ENCODE data around the gene CFDP1.

The CFDP1 gene

GRCh38 chr16:75455677-75456076 is 22.4 kb upstream of the CFDP1 start:
- no peak for DNase-seq (ENCODE audit: low read depth)
- no peak overlapping the region for H3K4me3 ChIP-seq (ENCODE audit: low read depth, low read length)
- TF ChIP-seq MYC (IDR thresholded peaks at IDR 0.05; ENCODE audit: low read depth, low read length) (no peak), POLR2A (IDR thresholded peaks at IDR 0.05; ENCODE audit: extremely low read depth, insufficient read length) (no peak), MAX (IDR thresholded peaks at IDR 0.05; ENCODE audit: low read depth, low read length) (no peak)
- TF ChIP-seq, protein P1, sequence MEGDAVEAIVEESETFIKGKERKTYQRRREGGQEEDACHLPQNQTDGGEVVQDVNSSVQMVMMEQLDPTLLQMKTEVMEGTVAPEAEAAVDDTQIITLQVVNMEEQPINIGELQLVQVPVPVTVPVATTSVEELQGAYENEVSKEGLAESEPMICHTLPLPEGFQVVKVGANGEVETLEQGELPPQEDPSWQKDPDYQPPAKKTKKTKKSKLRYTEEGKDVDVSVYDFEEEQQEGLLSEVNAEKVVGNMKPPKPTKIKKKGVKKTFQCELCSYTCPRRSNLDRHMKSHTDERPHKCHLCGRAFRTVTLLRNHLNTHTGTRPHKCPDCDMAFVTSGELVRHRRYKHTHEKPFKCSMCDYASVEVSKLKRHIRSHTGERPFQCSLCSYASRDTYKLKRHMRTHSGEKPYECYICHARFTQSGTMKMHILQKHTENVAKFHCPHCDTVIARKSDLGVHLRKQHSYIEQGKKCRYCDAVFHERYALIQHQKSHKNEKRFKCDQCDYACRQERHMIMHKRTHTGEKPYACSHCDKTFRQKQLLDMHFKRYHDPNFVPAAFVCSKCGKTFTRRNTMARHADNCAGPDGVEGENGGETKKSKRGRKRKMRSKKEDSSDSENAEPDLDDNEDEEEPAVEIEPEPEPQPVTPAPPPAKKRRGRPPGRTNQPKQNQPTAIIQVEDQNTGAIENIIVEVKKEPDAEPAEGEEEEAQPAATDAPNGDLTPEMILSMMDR (IDR thresholded peaks at IDR 0.05; ENCODE audit: low read depth, low read length): no peak

GRCh38 chr16:75452464-75453190 is 19.3 kb upstream of the CFDP1 start:
- no peak for DNase-seq (ENCODE audit: low read depth)
- no peak for TF ChIP-seq MYC (IDR thresholded peaks at IDR 0.05; ENCODE audit: low read depth, low read length)
- TF ChIP-seq MAX (IDR thresholded peaks at IDR 0.05; ENCODE audit: low read depth, low read length): no peak
- no peak for TF ChIP-seq POLR2A (IDR thresholded peaks at IDR 0.05; ENCODE audit: extremely low read depth, insufficient read length)
- H3K4me3 ChIP-seq (ENCODE audit: low read depth, low read length): no peak overlapping the region

DNA sequence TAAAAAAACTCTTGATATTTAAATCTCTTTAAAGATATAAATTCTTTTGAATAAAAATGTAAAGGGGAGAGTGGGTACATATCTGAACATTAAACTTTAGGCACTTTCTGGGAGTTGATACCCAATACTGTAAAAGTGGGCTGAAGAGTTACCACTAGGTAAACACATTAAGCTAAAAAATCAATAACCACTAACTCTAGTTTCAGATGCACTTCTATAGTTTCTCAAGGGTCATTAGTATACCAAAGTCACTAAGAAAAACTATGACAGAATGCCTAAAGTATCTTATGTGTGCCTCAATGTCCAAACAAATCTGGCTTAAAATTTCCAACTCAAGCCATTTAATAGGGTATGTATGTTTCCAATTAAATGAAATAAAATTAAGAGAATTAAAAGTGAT is 13.1 kb upstream of the CFDP1 start:
- TF ChIP-seq POLR2A (IDR thresholded peaks at IDR 0.05; ENCODE audit: extremely low read depth, insufficient read length) (no peak), MYC (IDR thresholded peaks at IDR 0.05; ENCODE audit: low read depth, low read length) (no peak), MAX (IDR thresholded peaks at IDR 0.05; ENCODE audit: low read depth, low read length) (no peak)
- TF ChIP-seq, protein P1 (IDR thresholded peaks at IDR 0.05; ENCODE audit: low read depth, low read length): no peak
- DNase-seq (ENCODE audit: low read depth): no peak
- H3K4me3 ChIP-seq (ENCODE audit: low read depth, low read length): no peak overlapping the region

DNA sequence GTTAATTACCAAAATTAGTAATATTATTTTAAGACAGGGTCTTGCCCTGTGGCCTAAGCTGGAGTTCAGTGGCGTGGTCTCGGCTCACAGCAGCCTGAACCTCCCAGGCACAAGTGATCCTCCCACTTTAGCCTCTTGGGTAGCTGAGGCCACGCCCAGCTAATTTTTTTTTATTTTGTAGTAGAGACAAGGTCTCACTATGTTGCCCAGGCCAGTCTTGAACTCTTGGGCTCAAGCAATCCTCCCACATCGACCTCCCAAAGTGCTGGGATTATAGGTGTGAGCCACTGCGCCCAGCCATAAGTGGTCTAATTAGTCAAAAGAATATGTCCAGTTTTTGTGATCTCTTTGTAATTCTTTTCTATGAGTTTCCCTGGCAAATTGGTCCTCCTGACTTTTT is 12.0 kb upstream of the CFDP1 start:
- no peak for DNase-seq (ENCODE audit: low read depth)
- no peak overlapping the region for H3K4me3 ChIP-seq (ENCODE audit: low read depth, low read length)
- TF ChIP-seq, protein P1 (IDR thresholded peaks at IDR 0.05; ENCODE audit: low read depth, low read length): no peak
- no peak for TF ChIP-seq MYC (IDR thresholded peaks at IDR 0.05; ENCODE audit: low read depth, low read length)
- TF ChIP-seq MAX (IDR thresholded peaks at IDR 0.05; ENCODE audit: low read depth, low read length): no peak
- TF ChIP-seq POLR2A (IDR thresholded peaks at IDR 0.05; ENCODE audit: extremely low read depth, insufficient read length): no peak

DNA sequence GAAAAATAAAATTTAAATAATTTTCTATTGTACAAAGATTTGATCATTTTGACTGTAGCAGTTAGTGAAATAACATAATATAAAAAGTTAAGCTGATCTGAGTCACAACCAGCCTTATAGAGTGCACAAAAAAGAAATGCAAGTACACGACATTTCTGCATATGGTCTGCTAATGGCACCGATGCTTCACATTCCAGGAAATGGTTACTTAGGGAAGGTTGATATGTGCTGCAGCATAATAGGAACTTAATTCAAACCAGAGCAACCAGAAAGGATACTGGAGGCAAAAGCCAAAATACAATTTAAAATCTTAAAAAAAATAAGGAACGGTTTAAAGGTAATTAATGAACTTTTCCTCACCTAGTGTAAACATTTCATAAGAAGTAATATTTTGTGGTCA is 10.0 kb upstream of the CFDP1 start:
- no peak for TF ChIP-seq MAX (IDR thresholded peaks at IDR 0.05; ENCODE audit: low read depth, low read length)
- TF ChIP-seq, protein P1 (IDR thresholded peaks at IDR 0.05; ENCODE audit: low read depth, low read length): no peak
- TF ChIP-seq POLR2A (IDR thresholded peaks at IDR 0.05; ENCODE audit: extremely low read depth, insufficient read length): no peak
- no peak for TF ChIP-seq MYC (IDR thresholded peaks at IDR 0.05; ENCODE audit: low read depth, low read length)
- no peak overlapping the region for H3K4me3 ChIP-seq (ENCODE audit: low read depth, low read length)
- no peak for DNase-seq (ENCODE audit: low read depth)

DNA sequence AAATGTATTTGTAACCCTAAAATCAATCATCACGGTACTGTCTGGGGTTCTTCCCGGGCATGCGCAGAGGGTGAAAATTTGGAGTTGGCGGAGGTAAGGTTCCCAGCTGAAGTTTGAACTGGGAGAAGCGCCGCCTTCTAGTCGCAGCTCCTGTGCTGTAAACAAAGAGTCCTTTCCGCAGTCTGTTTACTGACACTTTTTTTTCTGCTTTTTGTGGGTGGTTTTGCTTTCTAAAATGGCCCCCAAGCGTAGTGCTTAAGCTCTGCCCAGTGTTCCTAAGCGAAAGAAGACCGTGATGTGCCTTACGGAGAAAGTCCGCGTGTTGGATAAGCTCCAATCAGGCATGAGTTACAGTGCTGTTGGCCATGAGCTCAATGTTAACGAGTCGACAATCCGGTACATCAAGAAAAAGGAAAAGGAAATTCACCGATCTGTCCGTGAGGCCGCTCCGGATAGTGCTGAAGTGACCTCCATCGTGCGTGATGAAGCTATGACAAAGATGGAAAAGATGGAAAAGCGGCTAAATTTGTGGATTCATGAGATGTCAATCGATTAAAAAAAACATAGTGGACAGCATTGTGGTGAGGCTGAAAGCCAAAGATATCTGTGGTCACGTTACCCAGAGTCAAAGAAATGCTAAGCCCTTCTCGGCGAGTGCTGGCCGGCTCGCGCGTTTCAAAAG is 570 bp upstream of the CFDP1 start:
- TF ChIP-seq, protein P1 (IDR thresholded peaks at IDR 0.05; ENCODE audit: low read depth, low read length): no peak
- TF ChIP-seq POLR2A (IDR thresholded peaks at IDR 0.05; ENCODE audit: extremely low read depth, insufficient read length) (no peak), MYC (IDR thresholded peaks at IDR 0.05; ENCODE audit: low read depth, low read length) (no peak), MAX (IDR thresholded peaks at IDR 0.05; ENCODE audit: low read depth, low read length) (no peak)
- DNase-seq (ENCODE audit: low read depth): peak; percentile 80

More for the DNA sequence above, 570 bp upstream of the CFDP1 start:
- peak overlapping the region; percentile 66 for H3K4me3 ChIP-seq (ENCODE audit: low read depth, low read length)
